ENCODE measurements around the gene FNTB. TPM values are rescaled to one million over a fixed set of nuclear protein-coding genes. Genes with fewer than 3 reads are reported as not detected.

Gene FNTB
- polyA plus RNA-seq, 1 donor from 2014 or later, result 6.7 TPM

- Histone ChIP-seq H3K9me3 (ENCODE audit: low read length) (no peaks in the 10 kb centered on the region), H3K4me3 (ENCODE audit: low read length) (no peak overlapping the region), H3K9ac (ENCODE audit: low read length) (no peak overlapping the region), H3K36me3 (ENCODE audit: insufficient read depth, low read length) (no peaks in the 10 kb centered on the region), H3K79me2 (replicated peaks; ENCODE audit: insufficient read depth, low read length) (no peaks in the 10 kb centered on the region), H4K20me1 (ENCODE audit: insufficient read depth) (no peaks in the 10 kb centered on the region), H3K27me3 (ENCODE audit: insufficient read depth, low read depth, low read length) (no peaks in the 10 kb centered on the region), H3K4me2 (ENCODE audit: low read length) (no peak overlapping the region), H3K27ac (ENCODE audit: low read length) (no peak overlapping the region), H3F3A (ENCODE audit: insufficient read depth, low read length, poor library complexity, severe bottlenecking) (no peaks in the 10 kb centered on the region), H3K9me2 (ENCODE audit: insufficient read depth, low read length) (no peaks in the 10 kb centered on the region), H2AFZ (ENCODE audit: low read depth, low read length) (no peak overlapping the region)
- TF ChIP-seq EP300 (conservative IDR thresholded peaks at IDR 0.05; ENCODE audit: poor library complexity, severe bottlenecking) (no peak), SMC3 (conservative IDR thresholded peaks at IDR 0.05; ENCODE audit: poor library complexity) (no peak), TAF1 (IDR thresholded peaks at IDR 0.05; ENCODE audit: low read depth) (no peak), REST (IDR thresholded peaks at IDR 0.05; ENCODE audit: borderline replicate concordance) (no peak), EZH2 (IDR thresholded peaks at IDR 0.05; ENCODE audit: borderline replicate concordance, insufficient read depth, low read length, poor library complexity, severe bottlenecking) (no peak), POLR2AphosphoS5 (IDR thresholded peaks at IDR 0.05) (no peak), MXI1 (conservative IDR thresholded peaks at IDR 0.05; ENCODE audit: poor library complexity, severe bottlenecking) (no peak)
These were observed 122.7 kb downstream of the FNTB start for GRCh38 chr14:65109357-65109756.

GRCh38 chr14:65110525-65110924 is 123.8 kb downstream of the FNTB start:
- Histone ChIP-seq H3K9me3 (ENCODE audit: low read length) (no peaks in the 10 kb centered on the region), H2AFZ (ENCODE audit: low read depth, low read length) (no peak overlapping the region), H3K4me3 (ENCODE audit: low read length) (no peak overlapping the region), H3K9ac (ENCODE audit: low read length) (no peak overlapping the region), H4K20me1 (ENCODE audit: insufficient read depth) (no peaks in the 10 kb centered on the region), H3F3A (ENCODE audit: insufficient read depth, low read length, poor library complexity, severe bottlenecking) (no peaks in the 10 kb centered on the region), H3K9me2 (ENCODE audit: insufficient read depth, low read length) (no peaks in the 10 kb centered on the region), H3K4me2 (ENCODE audit: low read length) (no peak overlapping the region), H3K27ac (ENCODE audit: low read length) (no peak overlapping the region), H3K27me3 (ENCODE audit: insufficient read depth, low read depth, low read length) (no peaks in the 10 kb centered on the region), H3K79me2 (replicated peaks; ENCODE audit: insufficient read depth, low read length) (no peaks in the 10 kb centered on the region), H3K36me3 (ENCODE audit: insufficient read depth, low read length) (no peaks in the 10 kb centered on the region)
- TF ChIP-seq POLR2AphosphoS5 (IDR thresholded peaks at IDR 0.05), result no peak
- TF ChIP-seq CTCF (IDR thresholded peaks at IDR 0.05; ENCODE audit: poor library complexity, severe bottlenecking), result no peak
- no peak for TF ChIP-seq EP300 (conservative IDR thresholded peaks at IDR 0.05; ENCODE audit: poor library complexity, severe bottlenecking)
- TF ChIP-seq REST (IDR thresholded peaks at IDR 0.05; ENCODE audit: borderline replicate concordance), result no peak
- no peak for TF ChIP-seq MXI1 (conservative IDR thresholded peaks at IDR 0.05; ENCODE audit: poor library complexity, severe bottlenecking)
- TF ChIP-seq SMC3 (conservative IDR thresholded peaks at IDR 0.05; ENCODE audit: poor library complexity), result no peak
- TF ChIP-seq RAD21 (conservative IDR thresholded peaks at IDR 0.05), result no peak
- no peak for TF ChIP-seq EZH2 (IDR thresholded peaks at IDR 0.05; ENCODE audit: borderline replicate concordance, insufficient read depth, low read length, poor library complexity, severe bottlenecking)

Small RNA genes lying within 50 kb of the gene (small RNA-seq; reads per million reads assigned to genes)
- gene MIR4706, result 0 to 3.2 (median 0.26) reads per million in 3 experiments

Other genes with a start within 250 kb of the FNTB start
- 1.9 and 2.8 TPM in 2 replicates for gene SPTB, start 107.0 kb upstream of the FNTB start, polyA plus RNA-seq
- gene CHURC1, start 72.4 kb upstream of the FNTB start, polyA plus RNA-seq, result 40.5 and 69.5 TPM in 2 replicates
- not detected in 2 replicates for gene GPX2, start 44.1 kb upstream of the FNTB start, polyA plus RNA-seq
- 42.0 and 56.4 TPM in 2 replicates for gene RAB15, start 14.6 kb upstream of the FNTB start, polyA plus RNA-seq
- 51.3 and 55.3 TPM in 2 replicates for gene MAX, start 115.6 kb downstream of the FNTB start, polyA plus RNA-seq